Activated naive CD8-positive, alpha-beta T cell treated with anti-CD3 and anti-CD28 coated beads, Interleukin-2, amount 10 ng/mL, durations not matched to agents 7 days and 5 days (primary cell): ENCODE results near the gene ABCA3. TPM values are rescaled to one million over a fixed set of nuclear protein-coding genes. Genes with fewer than 3 reads are reported as not detected.

ENCODE experiments used
- ATAC-seq: fragments of 150-1000 bp; cut with Tn5 transposase; one replicate; pipeline ENCODE4 v1.10.0; 2021; ENCODE audit warnings: low read depth, moderate library complexity
- POLR2A ChIA-PET: fragments of 350-600 bp; sonication (Branson Sonifier 250); formaldehyde crosslinking; loops from one replicate; lab custom pipeline; 2021; ENCODE audit warnings: antibody characterized with exemption; lab: Charles Lee
- DNase-seq: peaks from one replicate; pipeline ENCODE4 v3.0.0; 2021
- H3K27ac Mint-ChIP-seq: one replicate; pipeline ENCODE4 v1.8.0; 2022; ENCODE audit warnings: mild to moderate bottlenecking, mixed read lengths
- H3K27me3 Mint-ChIP-seq: one replicate; pipeline ENCODE4 v1.8.0; 2022; ENCODE audit warnings: mild to moderate bottlenecking, moderate library complexity, mixed read lengths
- H3K36me3 Mint-ChIP-seq: one replicate; pipeline ENCODE4 v1.8.0; 2021; ENCODE audit warnings: mild to moderate bottlenecking, mixed read lengths
- H3K4me1 Mint-ChIP-seq: one replicate; pipeline ENCODE4 v1.8.0; 2021; ENCODE audit warnings: mixed read lengths
- H3K4me3 Mint-ChIP-seq: one replicate; pipeline ENCODE4 v1.8.0; 2022; ENCODE audit warnings: mild to moderate bottlenecking, moderate library complexity, mixed read lengths
- H3K9me3 Mint-ChIP-seq: one replicate; pipeline ENCODE4 v1.8.0; 2021; ENCODE audit warnings: mixed read lengths
- total RNA-seq, 2 experiments: library from RNA; stranded (reverse); gene quantifications; one replicate each; pipeline ENCODE4 v1.2.3, GENCODE V29; 2021

ABCA3 gene
- total RNA-seq, 2 experiments from 2014 or later: 7.8 to 8.3 TPM

DNA sequence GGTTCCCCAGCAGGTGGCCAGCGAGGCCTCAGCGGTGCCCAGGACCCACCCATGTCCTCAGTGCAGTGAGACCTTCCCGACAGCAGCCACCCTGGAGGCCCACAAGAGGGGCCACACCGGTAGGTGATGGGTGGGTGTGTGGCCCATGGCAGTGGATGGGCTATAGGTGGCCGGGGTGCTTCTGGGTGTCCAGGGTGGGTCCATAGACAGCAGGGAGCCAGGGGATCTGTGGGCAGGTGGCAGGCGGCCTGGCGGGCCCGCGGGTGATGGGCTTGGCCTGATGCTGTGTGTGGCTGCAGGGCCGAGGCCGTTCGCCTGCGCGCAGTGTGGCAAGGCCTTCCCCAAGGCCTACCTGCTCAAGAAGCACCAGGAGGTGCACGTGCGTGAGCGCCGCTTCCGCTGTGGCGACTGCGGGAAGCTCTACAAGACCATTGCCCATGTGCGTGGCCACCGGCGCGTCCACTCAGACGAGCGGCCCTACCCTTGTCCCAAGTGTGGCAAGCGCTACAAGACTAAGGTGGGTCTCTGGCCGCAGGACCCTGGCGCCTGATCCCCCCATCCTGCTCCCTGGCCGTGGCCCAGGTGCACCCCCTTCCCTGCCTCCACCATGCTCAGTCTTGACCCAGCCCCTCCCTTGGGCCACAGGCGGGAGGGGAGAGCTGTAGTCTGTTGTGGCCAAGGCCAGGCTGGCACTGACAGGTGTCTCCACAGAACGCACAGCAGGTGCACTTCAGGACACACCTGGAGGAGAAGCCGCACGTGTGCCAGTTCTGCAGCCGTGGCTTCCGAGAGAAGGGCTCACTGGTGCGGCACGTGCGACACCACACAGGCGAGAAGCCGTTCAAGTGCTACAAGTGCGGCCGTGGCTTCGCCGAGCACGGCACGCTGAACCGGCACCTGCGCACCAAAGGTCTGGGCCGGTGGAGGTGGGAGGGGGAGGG lies 106.4 kb downstream of the ABCA3 start:
- no peaks in the 10 kb centered on the region for H3K4me1 Mint-ChIP-seq
- H3K27ac Mint-ChIP-seq: no peak overlapping the region
- peaks cover 6% of the 10 kb centered on the region for H3K36me3 Mint-ChIP-seq
- POLR2A ChIA-PET: no interaction called here
- H3K9me3 Mint-ChIP-seq: no peaks in the 10 kb centered on the region
- ATAC-seq (no peak), DNase-seq (no peak)
- H3K27me3 Mint-ChIP-seq: no peaks in the 10 kb centered on the region
- H3K4me3 Mint-ChIP-seq: no peak overlapping the region

DNA sequence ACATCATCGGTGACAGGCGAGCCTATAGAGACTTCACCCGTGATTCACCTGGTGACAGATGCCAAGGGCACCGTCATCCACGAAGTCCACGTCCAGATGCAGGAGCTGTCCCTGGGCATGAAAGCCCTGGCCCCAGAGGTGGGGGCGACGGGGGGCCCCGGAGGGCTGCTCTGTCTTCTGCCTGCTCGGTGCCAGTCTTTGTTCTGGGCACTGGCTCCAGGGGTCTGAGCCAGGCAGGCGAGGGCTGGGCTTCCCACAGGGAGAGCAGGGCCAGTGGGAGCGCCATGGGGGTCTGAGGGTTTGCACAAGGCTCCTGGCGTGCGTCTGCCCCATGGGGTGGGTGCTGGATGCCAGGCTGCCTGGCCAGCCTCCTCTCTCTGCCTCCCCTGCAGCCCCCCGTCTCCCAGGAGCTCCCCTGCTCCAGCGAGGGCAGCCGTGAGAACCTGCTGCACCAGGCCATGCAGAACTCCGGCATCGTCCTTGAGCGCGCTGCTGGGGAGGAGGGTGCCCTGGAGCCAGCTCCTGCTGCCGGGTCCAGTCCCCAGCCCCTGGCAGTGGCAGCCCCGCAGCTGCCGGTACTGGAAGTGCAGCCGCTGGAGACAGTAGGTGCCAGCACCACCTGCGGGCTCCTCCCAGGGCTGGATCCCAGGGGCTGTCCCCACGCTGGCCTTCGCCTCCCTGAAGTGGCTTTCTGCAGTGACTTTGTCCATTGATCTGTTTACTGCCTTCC lies 107.3 kb downstream of the ABCA3 start:
- H3K4me3 Mint-ChIP-seq: no peak overlapping the region
- no peaks in the 10 kb centered on the region for H3K4me1 Mint-ChIP-seq
- peaks cover 6% of the 10 kb centered on the region for H3K36me3 Mint-ChIP-seq
- no peaks in the 10 kb centered on the region for H3K27me3 Mint-ChIP-seq
- DNase-seq (no peak), ATAC-seq (no peak)
- POLR2A ChIA-PET: interaction anchor here (0.5 to 0.6 kb wide), 2 partner anchors 17 to 36 kb away, joined by 3 read pairs; no protein-coding TSS in a partner anchor
- no peaks in the 10 kb centered on the region for H3K9me3 Mint-ChIP-seq
- H3K27ac Mint-ChIP-seq: no peak overlapping the region

DNA sequence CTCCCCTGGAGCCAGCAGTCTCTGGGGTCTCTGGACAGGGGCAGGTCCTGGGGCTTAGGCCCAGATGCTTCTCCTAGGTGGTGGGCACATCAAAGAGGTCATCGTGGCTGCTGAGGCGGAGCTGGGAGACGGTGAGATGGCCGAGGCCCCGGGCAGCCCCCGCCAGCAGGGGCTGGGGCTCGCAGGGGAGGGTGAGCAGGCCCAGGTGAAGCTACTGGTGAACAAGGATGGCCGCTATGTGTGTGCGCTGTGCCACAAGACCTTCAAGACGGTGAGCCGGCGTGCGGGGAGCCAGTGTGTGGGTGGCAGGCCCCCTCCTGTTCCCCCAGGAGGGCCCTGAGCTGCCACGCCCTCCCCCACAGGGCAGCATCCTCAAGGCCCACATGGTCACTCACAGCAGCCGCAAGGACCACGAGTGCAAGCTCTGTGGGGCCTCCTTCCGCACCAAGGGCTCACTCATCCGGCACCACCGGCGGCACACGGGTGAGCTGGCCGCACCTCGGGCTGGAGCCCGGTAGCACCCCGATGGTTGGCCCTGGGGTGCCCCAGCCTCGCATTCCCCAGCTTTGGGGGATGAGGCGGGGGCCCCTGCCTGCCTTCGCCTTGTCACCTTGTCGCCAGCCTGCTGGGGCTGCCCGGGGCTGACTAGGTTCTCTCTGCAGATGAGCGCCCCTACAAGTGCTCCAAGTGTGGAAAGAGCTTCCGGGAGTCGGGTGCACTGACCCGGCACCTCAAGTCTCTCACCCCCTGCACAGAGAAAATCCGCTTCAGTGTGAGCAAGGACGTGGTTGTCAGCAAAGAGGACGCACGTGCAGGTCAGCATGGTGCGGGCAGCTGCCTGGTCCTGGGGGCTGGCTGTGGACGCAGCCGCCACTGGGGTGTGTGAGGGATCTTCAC lies 108.2 kb downstream of the ABCA3 start:
- no peak overlapping the region for H3K4me3 Mint-ChIP-seq
- ATAC-seq (no peak), DNase-seq (no peak)
- H3K27ac Mint-ChIP-seq: no peak overlapping the region
- no peaks in the 10 kb centered on the region for H3K27me3 Mint-ChIP-seq
- H3K36me3 Mint-ChIP-seq: peaks cover 6% of the 10 kb centered on the region
- POLR2A ChIA-PET: interaction anchor here (0.5 kb wide), 1 partner anchor 37 kb away, joined by 3 read pairs; no protein-coding TSS in a partner anchor
- H3K9me3 Mint-ChIP-seq: no peaks in the 10 kb centered on the region
- no peaks in the 10 kb centered on the region for H3K4me1 Mint-ChIP-seq

DNA sequence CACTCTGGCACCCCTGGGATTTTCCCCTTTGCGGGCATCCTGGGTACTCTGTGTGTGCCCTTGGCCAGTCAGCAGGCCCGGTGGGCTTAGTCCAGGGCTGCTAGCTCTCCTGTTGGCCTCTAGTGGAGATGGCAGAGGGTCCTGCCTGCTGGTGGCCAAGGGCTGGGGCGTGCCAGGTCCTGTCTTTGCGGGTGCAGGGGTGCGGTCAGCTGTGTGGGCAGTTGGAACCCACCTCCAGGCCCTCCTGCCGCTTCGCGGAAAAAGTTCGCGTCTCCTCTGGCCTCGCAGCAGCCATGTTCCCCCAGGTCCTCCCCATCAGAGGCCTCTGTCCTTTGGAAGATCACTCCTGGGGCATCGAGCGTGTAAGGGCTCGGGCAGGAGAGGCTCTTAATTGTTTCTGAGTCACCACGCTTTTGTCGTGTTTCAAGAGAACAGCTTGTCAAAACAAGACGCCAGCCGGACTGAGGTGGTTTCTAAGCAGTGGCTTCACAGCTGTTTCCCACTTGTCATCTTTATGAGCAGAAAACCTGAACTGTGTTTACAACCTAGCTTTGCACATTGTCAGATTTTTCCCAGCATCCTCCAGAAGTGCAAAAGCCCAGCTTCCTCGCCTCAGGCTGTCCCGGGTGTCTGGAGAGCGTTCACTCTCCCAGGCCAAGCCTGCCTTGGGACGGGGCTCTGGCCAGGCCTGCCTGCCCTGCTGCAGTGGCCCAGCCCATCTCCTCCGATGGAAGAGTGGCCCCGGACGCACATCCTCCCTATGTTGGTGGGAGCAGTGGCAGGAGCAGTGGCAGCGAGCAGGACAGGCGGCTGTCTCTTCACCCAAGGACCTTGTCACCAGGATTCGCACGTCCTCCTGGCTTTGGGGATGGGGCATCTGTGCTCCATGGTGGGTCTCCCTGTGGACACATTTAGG lies 109.3 kb downstream of the ABCA3 start:
- POLR2A ChIA-PET: interaction anchor here (0.8 to 1.5 kb wide), 2 partner anchors 8 to 26 kb away, joined by 3 read pairs; partner anchors contain the start of gene MLST8
- DNase-seq: no peak
- peaks cover 4% of the 10 kb centered on the region for H3K4me1 Mint-ChIP-seq

DNA sequence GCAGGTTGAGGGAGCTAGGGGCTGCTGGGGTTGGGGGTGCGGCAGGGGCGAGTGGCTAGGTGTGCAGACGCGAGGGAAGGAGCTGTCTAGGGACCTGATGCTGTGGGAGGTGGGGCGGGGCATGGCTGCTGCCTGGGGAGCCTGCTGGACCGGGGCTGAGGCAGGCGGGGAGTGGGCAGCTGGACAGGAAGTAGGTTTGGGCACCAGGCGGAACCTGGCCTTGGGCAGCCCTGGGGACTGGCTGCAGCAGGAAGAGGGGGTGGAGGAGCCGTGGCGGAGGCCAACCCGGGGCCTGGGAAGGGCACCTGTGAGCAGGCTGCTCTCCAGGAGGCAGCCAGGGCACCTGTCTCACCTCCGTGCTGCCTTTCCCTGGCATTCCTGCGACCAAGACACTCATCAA lies 110.2 kb downstream of the ABCA3 start:
- Mint-ChIP-seq H3K9me3 (no peaks in the 10 kb centered on the region), H3K27ac (no peak overlapping the region), H3K4me3 (no peak overlapping the region), H3K36me3 (peaks cover 5% of the 10 kb centered on the region), H3K27me3 (no peaks in the 10 kb centered on the region), H3K4me1 (peaks cover 9% of the 10 kb centered on the region)
- DNase-seq: no peak
- no peak for ATAC-seq
- POLR2A ChIA-PET: interaction anchor here (0.8 to 1.5 kb wide), 2 partner anchors 7 to 25 kb away, joined by 3 read pairs; partner anchors contain the start of gene MLST8

More for the DNA sequence above, 109.3 kb downstream of the ABCA3 start:
- no peak overlapping the region for H3K4me3 Mint-ChIP-seq
- no peaks in the 10 kb centered on the region for H3K9me3 Mint-ChIP-seq
- H3K27me3 Mint-ChIP-seq: no peaks in the 10 kb centered on the region
- no peak for ATAC-seq
- H3K27ac Mint-ChIP-seq: no peak overlapping the region
- peaks cover 6% of the 10 kb centered on the region for H3K36me3 Mint-ChIP-seq

DNA sequence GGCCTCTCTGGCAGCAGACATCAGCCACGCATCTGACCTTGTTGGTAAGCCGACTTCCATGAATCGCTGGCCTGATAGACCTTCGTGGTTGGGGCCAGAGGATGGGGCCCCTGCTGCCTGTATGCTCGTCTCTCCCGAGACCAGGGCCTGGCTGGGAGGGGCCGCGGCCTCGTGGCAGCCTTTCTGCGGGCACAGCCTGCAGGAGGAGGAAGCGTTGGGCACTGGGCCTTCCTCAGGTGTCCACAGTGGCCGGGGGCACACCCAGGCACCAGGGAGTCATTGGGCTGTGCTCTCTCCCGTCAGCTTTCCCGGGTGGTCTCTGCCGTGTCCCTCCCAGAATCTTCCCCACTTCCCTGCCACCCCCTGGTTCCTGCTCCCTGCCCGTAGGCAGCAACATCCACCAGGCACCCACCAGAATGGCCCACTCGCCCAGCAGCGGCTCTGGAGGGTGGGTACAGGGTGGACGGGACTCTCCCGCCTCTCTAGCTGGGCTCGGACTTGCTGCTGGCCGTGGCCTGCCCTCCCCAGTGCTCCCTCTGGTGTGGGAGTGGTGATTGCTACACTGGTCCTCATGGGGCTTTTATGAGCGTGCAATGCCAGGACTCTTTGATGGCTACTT lies 110.8 kb downstream of the ABCA3 start:
- Mint-ChIP-seq H3K4me1 (peaks cover 11% of the 10 kb centered on the region), H3K27me3 (no peaks in the 10 kb centered on the region), H3K4me3 (no peak overlapping the region), H3K9me3 (no peaks in the 10 kb centered on the region), H3K27ac (no peak overlapping the region), H3K36me3 (peaks cover 4% of the 10 kb centered on the region)
- no peak for ATAC-seq
- DNase-seq: no peak
- POLR2A ChIA-PET: interaction anchor here (1.5 kb wide), 1 partner anchor 24 kb away, joined by 3 read pairs; the partner anchor contains the start of gene MLST8

DNA sequence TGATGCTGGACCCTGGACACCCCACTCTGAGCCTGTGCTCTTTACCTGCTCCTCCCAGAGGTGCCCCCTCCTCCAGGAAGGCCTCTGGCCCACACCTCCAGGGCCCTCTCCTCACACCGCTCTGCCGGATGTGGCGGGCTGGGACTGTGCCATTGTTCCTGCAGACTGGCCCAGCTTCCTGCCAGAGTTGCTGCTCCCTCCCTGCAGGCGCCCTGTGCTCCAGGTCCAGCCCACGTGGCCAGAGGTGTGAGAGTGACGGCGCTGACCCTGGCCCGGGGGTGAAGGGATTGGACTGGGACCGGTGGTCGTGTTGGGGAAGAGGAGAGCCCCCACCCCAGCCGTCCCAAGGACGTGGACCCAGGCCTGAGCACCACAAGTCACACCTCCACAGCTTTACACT lies 111.4 kb downstream of the ABCA3 start:
- H3K27ac Mint-ChIP-seq: no peak overlapping the region
- peaks cover 14% of the 10 kb centered on the region for H3K4me1 Mint-ChIP-seq
- peaks cover 4% of the 10 kb centered on the region for H3K36me3 Mint-ChIP-seq
- ATAC-seq (no peak), DNase-seq (no peak)
- POLR2A ChIA-PET: no interaction called here
- H3K9me3 Mint-ChIP-seq: no peaks in the 10 kb centered on the region
- H3K27me3 Mint-ChIP-seq: no peaks in the 10 kb centered on the region
- no peak overlapping the region for H3K4me3 Mint-ChIP-seq

DNA sequence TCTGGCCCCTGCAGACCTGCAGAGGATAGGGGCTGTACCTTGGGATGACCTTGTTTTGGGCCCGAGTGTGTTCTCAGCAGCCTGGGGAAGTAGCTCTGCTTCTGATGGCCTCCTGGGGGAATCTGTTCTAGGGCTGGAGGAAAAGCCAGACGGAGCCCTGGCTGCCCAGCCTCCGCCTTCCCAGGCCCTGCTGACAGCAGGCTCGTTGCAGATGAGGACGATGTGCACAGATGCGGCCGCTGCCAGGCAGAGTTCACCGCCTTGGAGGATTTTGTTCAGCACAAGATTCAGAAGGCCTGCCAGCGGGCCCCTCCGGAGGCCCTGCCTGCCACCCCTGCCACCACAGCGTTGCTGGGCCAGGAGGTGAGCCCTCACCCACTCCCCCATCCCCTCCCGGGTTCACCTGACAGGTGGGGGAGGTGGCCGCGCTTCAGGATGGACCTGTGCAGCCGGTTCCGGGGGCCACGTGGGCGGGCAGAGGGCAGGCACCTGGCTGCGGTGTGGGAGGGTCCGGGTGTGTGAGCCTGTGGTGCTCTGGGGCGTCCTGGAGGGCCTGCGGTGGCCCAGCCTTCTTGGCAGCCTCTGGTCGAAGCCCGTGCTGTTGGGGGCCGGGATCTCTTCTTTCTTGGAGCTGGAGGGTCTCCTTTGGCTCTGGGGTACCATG lies 112.2 kb downstream of the ABCA3 start:
- no peaks in the 10 kb centered on the region for H3K9me3 Mint-ChIP-seq
- peaks cover 4% of the 10 kb centered on the region for H3K36me3 Mint-ChIP-seq
- H3K4me1 Mint-ChIP-seq: peaks cover 14% of the 10 kb centered on the region
- DNase-seq (no peak), ATAC-seq (no peak)
- POLR2A ChIA-PET: no interaction called here
- no peak overlapping the region for H3K4me3 Mint-ChIP-seq
- H3K27ac Mint-ChIP-seq: no peak overlapping the region
- H3K27me3 Mint-ChIP-seq: no peaks in the 10 kb centered on the region

DNA sequence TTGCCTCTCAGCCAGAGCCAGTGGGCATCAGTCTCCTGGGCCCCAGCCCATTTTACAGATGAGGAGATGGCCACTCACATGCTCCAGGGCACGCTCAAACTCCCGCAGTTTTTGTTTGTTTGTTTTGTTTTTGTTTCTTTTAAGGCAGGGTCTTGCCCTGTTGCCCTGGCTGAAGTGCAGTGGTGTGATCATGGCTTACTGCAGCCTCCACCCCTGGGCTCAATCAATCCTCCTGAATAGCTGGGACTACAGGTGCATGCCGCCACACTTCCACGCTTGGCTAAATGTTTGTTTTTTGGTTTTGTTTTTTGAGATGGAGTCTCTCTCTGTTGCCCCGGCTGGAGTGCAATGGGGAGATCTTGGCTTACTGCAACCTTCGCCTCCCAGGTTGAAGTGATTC lies 113.6 kb downstream of the ABCA3 start:
- ATAC-seq (no peak), DNase-seq (no peak)
- Mint-ChIP-seq H3K4me3 (no peak overlapping the region), H3K9me3 (no peaks in the 10 kb centered on the region), H3K27me3 (no peaks in the 10 kb centered on the region), H3K36me3 (peaks cover 3% of the 10 kb centered on the region), H3K4me1 (peaks cover 14% of the 10 kb centered on the region), H3K27ac (no peak overlapping the region)
- POLR2A ChIA-PET: interaction anchor here (1.2 to 1.6 kb wide), 2 partner anchors 12 to 179 kb away, joined by 3 to 7 read pairs; partner anchors contain the start of genes NTHL1, PGP and TSC2

DNA sequence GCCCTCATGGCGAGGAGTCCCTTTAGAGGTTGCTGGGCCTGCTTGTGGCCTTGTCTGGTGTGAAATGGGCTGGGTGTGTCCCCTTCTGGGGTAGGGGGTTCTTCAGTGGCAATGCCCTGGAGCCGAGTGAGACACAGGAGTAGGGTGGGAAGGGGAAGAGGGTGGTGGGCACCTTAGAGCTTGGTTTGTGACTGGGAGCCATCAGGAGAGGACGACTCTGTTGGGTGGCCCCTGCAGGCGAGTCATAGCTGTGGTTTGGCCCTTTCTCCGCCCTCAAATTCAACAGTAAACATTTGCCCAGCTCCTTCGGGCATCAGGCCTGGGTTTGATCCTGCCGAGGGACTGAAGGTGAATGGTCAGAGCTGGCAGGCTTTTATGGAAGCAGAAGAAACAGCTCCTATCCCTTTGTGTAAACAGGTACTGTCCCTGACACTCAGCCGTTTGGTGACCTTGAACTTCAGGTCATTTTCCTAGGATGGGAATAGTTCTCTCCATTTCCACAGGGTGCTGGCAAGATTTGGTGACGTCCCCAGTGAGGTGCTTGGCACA lies 114.2 kb downstream of the ABCA3 start:
- H3K27ac Mint-ChIP-seq: no peak overlapping the region
- peaks cover 2% of the 10 kb centered on the region for H3K36me3 Mint-ChIP-seq
- DNase-seq: no peak
- H3K4me3 Mint-ChIP-seq: no peak overlapping the region
- no peaks in the 10 kb centered on the region for H3K9me3 Mint-ChIP-seq
- peaks cover 14% of the 10 kb centered on the region for H3K4me1 Mint-ChIP-seq
- H3K27me3 Mint-ChIP-seq: no peaks in the 10 kb centered on the region
- no peak for ATAC-seq
- POLR2A ChIA-PET: interaction anchor here (0.7 to 1.6 kb wide), 4 partner anchors 11 to 178 kb away, joined by 3 to 7 read pairs (median 5); partner anchors contain the start of genes NTHL1, PGP, TRAF7 and TSC2
